ENCODE results near the gene TFF3. TPM values are rescaled to one million over a fixed set of nuclear protein-coding genes. Genes with fewer than 3 reads are reported as not detected.

The TFF3 gene, protein sequence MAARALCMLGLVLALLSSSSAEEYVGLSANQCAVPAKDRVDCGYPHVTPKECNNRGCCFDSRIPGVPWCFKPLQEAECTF
- polyA plus RNA-seq (2013, experiment 1 of 2; ENCODE audit: insufficient read length), result not detected
- not detected for polyA plus RNA-seq (2013, experiment 2 of 2; ENCODE audit: insufficient read length)

DNA sequence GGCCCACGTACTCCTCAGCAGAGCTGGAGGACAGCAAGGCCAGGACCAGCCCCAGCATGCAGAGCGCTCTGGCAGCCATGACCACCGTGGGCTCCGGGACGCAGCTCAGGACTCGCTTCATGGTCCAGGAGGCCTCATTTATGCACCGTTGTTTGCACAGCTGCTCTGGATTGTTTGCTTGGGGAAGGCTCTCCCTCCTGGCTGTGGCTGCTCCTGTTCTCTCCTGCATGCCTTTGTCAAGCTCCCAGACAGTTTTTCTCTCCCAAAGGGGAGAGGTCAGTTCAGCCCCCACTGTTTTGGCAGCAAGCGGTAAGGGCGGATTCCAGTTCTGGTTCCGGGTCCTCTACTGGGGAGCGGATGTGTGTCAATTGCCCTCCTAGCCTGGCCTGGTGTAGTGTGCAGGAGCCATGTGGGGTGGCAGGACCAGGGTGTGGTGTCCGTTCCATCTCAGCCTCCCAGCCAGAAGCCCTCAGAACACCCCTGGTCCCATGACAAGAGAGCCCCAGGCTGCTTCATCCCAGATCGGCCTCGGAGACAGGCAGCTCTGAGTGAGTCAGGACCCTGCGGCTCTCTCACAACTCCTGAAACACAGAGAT is at the start of gene TFF3:
Gene TFF3, minus strand, starts transcription at position 114 of the 596 bp plus-strand sequence. Its CDS starts 35 bp downstream, at position 79.
- no peak for DNase-seq

DNA sequence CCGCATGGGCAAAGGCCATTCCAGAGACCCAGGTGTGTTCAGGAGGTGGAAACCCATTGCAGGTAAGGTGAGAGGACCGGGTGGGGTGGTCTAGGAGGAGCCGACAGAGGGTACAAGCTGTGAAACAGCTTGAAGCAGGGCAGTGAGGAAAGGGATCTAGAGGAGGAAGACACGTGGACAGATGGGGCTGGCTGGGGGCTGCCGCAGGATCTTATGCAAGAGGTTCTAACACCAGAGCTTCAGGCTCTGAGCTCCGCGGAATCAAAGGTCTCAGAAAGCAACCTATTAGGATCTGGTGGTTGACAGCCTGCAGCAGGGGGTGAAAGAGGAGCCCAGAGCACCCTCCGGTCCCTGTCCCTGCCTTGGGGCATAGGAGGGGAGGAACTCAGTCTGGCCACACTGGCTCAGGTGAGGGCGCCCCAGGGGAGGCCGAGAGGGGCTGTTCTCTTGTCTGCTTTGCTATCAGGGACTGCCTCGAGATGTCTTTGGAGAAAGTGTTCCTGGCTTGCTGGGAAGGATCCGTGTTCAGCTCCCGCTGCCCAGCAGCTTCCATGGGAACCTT is 49.2 kb upstream of the TFF3 start:
- DNase-seq, result no peak

DNA sequence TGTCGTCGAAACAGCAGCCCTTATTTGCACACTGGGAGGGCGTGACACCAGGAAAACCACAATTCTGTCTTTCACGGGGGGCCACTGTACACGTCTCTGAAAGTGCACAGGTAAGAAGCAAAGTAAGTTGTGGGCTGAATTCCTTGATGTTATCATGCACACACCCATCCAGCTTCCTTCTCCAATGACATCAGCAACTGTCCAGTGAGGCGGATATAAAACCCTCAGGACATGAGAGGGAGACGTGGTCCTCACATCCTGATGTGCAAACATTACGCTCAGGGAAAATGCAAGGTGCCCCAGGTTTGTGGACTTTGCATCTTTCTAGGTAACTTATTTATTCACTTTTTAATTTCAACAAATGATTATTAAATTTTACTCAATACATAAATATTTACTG is 48.1 kb upstream of the TFF3 start:
- DNase-seq, result no peak

DNA sequence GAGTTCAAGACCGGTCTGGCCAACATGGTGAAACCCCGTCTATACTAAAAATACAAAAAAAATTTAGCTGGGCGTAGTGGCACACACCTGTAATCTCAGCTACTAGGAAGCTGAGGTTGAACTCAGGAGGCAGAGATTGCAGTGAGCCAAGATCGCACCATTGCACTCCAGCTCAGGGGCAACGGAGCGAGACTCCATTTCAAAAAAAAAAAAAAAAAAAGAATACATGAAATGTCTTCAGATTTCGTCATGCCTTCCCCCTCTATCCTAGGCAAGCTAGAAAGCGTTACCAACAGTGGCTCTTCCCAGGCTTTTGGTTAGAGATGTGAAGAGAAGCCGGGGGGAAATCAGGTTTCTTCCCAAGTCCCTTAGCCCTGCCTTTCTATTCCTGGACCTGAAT is 47.5 kb upstream of the TFF3 start:
- no peak for DNase-seq

DNA sequence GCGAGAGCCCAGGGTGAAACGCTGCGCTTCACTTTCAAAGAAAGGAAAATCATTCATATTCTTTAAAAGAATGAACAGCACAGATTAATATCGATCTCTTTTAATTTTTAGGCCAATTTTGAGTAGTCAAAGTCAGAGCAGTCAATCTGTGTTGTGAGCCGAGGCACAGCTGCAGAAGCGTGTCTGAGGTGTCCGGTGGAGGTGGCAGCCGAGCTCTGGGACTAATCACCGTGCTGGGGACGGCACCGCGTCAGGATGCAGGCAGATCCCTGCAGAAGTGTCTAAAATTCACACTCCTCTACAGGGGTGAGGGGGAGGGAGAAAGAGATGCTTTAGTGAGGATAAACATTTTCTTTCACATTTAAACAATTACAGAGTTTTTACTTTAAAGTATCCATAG is 47.0 kb upstream of the TFF3 start:
- DNase-seq, result no peak

DNA sequence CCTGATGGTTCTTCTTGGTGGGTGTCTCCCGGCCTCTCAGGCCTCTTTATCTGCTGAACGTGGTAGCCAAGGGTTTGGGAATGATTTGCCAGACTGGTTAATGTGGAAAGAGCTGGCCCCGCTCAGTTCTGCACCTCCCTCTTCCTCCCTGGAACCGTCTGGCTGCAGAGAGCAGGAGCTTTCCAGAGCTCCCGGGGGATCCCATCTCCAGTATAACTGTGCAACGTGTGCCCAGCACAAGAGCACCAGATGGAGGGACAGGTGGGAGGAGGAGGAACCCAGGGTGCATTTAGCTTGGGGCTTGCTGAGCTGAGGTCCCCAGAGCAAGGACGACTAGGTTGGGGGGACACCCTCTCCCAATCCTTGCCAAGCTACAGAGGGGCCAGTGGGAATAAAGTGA is 46.1 kb upstream of the TFF3 start:
- DNase-seq, result no peak

DNA sequence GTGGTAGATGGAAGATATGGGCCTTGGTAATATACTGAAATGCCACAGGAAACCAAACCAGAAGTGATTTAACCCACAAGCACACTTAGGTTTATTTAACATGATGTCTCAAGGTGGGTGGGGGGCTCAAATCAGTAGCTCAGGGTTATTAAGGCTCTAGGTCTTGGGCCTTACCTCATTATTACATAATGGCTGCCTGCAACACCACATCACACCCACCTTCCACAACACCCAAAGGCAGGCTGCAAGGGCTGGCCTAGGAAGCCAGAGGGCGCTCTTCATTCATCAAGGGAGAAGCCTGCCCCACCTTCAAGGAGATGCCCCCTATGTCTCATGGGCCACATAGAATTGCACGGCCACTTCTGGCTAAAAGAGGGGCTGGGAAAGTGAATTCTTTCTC is 45.1 kb upstream of the TFF3 start:
- no peak for DNase-seq

DNA sequence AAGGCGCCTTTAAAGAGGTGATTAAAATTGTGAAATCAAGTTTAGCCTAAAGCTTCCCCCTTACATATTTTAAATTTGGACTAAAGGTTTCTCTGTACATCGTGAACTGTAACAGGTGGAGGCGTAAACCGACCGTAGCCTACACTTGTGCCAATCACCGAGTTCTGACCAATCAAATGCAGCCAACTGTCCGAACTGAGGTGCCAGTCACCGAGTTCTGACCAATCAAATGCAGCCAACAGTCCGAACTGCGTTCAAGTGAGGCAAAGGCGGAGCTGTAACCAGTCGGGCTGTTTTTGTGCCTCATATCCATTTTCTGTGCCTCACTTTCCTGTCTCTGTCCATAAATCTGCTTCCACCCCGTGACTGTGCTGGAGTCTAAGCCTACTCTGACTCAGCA is 43.7 kb upstream of the TFF3 start:
- no peak for DNase-seq

DNA sequence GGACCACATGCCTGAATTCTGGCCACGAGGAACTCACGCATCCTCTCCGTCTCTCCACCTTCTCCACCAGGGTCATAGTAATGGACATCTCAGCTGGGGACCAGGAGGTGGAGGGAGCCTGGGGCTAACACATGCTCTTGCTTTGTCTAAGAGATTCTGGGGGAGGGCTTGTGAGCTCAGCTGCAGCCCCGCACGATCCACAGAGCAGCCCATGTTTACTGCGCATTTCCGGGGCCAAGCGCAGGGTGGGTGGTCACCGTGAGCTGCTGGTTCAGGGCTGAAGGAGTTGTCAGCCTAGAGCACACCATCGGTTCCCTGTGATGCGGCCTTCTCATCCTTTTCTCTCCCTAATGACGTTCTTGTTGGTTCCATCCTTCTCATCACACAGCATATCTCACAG is 43.1 kb upstream of the TFF3 start:
- no peak for DNase-seq

DNA sequence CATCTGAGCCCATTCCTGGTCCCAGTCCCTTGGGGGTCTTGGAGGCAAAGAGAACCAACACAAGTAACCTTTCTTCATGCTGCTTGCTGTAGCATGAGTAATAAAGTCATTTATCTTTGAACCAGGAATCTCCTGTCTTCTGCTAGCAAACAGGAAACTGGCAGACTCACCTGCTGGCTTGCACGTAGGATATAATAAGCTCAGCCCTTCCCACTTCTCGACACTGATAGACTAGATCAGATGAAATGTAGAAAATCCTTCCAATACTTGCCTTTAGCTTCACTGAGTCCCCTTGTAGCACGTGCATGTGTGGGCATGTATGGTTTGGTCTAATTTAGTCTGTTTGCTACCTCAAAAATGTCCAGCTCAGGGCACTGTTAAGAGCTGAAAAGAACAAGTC is 42.1 kb upstream of the TFF3 start:
- DNase-seq, result no peak

DNA sequence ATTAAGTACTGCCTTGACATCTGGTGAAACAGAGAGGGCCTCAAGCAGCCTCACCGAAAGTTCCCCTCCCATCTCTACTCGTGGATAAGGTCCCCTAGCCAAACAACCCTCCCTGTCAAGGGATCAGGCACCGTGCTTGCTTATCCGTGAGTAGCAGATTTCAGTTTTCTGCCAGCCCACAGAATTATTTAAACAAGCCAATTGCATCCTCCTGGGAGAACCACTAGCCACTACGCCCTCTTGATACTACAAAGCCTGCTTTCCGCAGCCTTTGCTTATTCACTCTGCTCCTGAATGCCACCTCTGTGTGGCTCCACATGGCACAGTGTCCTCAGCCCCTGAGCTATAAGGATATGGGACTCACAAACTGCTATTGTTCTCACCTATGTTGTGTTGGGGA is 41.4 kb upstream of the TFF3 start:
- DNase-seq, result no peak

DNA sequence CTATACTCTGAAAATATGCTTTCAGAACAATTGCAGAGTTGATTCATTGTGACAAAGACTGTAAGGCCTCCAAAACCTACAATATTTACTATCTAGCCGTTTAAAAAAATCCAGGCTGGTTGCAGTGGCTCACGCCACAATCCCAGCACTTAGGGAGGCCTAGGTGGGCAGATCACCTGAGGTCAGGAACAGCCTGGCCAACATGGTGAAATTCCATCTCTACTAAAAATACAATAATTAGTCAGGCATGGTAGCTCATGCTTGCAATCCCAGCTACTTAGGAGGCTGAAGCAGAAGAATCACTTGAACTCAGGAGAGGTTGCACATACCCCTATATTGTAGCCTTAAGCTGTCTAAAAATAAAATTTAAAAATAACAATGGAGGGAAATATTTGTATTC is 40.8 kb upstream of the TFF3 start:
- DNase-seq, result no peak

DNA sequence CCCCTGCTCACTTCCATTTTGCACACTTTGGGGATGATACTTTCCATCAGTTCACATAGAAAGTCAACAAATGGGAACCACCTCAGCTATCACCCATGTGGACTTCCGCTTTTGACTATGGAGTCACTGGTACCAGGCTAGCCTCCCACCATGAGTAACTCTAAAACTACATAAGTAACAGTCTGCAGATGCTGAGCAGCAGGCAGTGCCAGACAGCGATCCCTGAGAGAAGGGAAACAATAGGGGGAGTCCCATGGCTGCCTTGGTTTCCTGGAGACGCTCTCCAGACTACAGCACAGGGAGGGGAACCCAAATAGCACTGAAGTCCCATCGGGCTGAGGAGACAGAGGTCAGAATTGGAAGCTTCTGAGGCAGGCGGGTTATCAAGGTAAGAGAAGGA is 38.4 kb upstream of the TFF3 start:
- DNase-seq, result no peak

DNA sequence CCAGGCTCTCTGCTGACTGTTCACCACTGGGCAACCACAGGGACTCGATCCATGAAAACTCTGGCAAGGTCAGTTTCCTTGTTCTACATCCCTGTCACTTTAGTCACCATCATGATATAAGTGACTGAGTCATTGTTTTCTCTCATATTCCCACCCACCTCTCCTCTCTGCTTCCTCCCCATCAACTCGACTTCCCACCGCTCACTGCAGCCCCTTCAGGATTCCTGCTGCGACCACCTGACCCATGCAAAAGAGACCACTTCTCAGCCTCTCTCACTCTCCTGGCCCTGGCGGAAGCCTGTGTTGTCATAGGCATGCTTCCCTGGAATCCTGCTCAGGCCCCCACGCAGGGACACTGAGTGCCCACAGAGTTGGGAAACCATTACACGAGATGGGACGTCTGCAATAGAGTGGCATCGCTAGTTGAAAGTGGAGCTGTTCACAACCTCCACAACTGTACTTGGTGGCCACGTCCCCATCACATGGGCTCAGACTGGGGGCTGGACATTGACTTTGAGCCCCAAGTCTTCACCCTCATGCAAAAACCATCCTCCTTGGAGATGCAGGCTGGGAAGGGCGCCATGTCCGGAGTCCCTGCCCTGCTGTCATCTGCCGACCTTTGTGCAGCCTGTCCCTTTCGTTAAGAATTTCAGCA is 37.4 kb upstream of the TFF3 start:
- no peak for DNase-seq

DNA sequence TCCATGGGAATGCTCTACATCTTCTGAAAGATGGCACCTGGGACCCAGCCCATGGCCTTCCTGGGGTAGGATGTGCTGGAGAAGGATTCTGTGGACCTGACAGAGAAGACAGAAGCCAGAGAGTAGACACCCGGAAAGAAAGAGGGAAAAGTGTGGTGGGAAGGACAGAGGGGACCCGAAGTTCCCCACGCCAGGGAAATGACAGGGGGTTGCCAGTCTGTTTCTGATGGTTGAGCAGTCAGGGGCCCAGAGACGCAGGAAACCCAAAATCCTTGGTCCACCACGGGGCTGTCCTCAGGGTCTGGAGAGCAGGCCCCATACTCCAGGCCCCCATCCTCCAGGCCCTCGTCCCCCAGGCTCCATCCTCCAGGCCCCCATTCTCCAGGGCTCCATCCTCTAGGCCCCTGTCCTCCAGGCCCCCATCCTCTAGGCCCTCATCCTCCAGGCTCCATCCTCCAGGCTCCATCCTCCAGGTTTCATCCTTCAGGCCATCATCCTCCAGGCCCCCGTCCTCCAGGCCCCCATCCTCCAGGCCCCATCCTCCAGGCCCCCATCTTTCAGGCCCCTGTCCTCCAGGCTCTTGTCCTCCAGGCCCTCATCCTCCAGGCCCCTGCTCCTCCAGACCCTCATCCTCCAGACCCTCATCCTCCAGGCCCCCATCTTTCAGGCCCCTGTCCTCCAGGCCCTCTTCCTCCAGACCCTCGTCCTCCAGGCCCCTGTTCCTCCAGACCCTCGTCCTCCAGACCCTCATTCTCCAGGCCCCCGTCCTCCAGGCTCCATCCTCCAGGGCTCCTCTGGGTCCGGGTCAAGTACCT is 36.6 kb upstream of the TFF3 start:
- no peak for DNase-seq

DNA sequence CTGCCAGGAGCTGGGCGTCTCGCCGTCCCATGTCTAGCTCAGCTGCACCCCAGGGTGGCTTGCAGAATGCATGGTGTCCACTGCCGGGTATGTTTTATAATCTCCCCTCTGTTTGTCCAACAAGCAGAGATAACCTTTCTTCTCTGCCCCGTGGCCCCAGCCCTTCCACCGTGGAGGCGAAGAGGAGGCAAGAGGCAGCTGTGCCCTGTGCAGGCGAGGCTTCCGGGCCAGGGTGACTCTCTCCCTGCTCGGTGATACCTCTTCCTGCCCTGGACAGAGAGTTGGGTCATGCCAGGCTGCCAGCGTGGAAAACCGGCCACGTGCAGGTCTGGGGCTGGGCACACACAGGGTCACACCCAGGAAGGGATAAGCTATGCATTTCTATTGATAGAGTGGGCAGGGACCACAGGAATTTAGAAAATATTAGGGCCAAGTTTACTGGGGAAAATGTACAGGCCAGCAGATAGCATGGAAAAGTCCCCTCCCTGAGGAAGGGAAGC is 35.8 kb upstream of the TFF3 start, which contains the start of gene TFF2:
Gene TFF2, minus strand, starts transcription at position 68 of the 500 bp plus-strand sequence. Its CDS starts 37 bp downstream, at position 31.
- no peak for DNase-seq

DNA sequence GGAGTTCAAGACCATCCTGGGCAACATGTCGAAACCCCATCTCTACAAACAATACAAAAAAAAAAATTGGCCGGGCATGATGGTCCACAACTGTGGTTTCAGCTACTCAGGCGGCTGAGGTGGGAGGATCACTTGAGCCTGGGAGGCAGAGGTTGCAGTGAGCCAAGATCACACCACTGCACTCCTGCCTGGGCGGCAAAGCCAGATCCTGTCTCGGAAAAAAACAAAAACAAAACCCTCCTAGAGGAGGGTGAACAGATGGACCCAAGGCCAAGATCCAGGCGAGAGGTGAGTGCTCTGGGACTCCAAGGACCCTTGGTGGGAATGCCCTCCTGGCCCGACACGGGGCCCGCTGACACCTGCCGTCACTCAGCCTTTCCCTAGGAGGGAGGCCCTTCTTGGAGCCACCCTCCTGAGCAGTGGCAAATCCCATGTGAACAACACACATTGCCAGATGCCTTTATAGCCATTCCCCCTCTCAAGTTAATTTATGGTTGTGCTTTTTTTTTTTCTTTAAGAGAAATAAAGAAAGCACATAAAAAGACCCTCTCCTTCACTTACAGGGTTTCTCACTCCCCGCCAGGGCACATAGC is 35.2 kb upstream of the TFF3 start:
- DNase-seq, result no peak

DNA sequence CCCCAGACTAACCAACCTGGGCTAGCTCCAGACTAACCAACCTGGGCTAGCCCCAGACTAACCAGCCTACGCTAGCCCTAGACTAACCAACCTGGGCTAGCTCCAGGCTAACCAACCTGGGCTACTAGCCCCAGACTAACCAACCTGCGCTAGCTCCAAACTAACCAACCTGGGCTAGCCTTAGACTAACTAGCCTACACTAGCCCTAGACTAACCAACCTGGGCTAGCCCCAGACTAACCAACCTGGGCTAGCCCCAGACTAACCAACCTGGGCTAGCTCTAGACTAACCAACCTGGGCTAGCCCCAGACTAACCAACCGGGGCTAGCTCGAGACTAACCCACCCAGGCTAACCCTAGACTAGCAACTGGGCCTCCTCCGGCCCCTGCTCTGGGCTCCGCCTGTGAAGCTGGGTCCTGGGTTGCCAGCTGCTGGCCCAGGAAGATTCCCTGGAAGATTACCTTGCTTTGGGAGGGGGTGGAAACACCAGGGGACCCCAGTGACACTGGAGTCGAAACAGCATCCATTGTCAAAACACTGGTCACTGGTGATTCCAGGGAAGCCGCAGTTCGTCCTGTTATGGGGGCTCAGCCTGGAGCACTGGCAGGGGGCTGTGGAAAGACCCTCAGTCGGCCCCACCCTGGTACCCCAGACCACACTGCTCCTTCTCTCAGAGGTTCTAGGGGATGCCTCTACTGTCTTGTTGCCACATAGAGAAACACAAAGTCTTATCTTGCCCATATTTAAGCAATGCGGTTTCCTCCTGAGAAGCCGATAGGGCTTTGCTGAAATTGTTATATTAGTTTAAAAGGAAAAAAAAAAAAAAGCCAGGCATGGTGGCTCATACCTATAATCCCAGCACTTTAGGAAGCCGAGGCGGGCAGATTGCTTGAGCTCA is 34.5 kb upstream of the TFF3 start:
- DNase-seq, result no peak

DNA sequence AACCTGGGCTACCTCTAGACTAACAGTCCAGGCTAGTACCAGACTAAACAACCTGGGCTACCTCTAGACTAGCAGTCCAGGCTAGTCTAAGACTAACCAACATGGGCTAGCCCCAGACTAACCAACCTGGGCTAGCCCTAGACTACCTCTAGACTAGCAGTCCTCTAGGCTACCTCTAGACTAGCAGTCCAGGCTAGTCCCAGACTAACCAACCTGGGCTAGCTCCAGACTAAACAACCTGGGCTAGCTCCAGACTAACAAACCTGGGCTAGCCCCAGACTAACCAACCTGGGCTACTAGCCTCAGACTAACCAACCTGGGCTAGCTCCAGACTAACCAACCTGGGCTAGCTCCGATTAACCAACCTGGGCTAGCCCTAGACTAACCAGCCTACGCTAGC is 33.6 kb upstream of the TFF3 start:
- no peak for DNase-seq

DNA sequence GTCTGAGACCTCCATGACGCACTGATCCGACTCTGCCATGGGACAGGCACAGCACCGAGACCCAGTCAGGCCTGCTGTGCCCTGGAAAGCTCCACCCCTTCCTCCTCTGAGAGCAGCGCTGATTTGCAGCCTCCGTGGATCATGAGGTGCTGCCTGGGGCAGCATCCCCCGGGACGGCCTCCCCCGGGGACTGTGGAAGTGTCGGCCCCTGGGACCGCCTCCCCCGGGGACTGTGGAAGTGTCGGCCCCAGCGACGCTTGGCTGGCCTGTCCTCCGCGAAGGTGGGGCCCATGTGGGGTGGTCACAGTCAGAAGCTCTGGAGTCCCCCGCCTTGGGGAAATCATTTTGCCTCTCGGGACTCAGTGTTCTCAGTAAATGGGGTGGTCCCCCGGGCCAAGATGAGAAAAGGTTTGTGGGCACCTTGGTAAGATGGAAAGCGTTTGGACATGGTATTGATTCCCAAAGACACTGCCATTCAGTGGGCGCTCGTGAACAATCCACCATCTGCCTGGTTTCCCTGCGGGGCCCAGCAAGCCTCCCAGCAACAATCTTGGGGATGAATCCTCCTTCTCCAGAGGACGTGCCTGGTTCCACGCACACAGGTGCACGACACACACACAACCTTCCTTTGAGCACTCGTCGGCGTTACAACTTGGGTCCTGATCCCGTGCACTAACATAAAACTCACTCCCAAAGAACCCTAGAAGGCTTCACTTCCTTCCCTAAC is 32.6 kb upstream of the TFF3 start:
- DNase-seq, result no peak
